Measurements from ENCODE around the gene BOD1. TPM values are rescaled to one million over a fixed set of nuclear protein-coding genes. Genes with fewer than 3 reads are reported as not detected.
A peak's percentile ranks its signal among the peaks of the same experiment; 100 is the strongest.

BOD1 gene
- total RNA-seq, 1 donor, result 68.9 TPM

DNA sequence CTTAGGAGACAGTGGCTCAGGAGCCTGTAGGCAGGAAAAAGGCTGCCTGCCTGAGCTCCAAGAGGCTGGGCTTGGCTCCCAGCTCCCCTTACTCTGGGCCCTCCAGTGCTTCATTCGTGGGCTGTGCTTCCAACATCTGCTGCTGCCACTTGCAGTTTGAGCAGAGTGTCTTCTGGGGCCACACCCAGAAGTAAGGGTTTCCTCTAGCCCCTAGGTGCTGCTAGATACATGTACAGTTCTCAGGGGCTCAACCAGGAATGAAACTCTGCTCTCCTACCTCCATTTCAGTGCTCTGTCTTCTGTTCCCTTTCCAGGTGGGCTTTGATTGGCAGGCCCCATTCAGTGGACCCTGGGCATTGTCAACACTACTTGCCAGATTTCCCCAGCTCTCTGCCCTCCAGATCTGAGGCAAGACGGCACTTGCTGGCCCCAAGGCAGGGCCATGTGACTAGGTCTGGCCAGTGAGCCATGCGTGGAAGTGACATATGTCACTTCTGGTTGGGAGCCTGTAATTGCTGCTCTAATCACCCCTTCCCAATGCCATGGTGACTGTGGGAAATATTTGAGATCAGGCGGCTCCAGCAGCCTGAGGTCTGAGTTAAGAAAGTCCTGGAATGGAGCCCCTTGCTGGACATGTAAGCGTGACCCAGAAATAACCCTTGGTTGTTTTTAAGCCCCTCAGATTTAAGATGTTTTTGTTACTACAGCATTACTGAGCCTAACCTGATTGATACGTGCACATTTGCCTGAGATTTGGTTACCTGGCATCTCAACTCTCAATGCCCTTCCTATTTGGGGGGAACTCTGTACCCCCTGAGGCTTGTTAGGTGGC is 9.4 kb upstream of the BOD1 start:
- TF ChIP-seq, protein P1, sequence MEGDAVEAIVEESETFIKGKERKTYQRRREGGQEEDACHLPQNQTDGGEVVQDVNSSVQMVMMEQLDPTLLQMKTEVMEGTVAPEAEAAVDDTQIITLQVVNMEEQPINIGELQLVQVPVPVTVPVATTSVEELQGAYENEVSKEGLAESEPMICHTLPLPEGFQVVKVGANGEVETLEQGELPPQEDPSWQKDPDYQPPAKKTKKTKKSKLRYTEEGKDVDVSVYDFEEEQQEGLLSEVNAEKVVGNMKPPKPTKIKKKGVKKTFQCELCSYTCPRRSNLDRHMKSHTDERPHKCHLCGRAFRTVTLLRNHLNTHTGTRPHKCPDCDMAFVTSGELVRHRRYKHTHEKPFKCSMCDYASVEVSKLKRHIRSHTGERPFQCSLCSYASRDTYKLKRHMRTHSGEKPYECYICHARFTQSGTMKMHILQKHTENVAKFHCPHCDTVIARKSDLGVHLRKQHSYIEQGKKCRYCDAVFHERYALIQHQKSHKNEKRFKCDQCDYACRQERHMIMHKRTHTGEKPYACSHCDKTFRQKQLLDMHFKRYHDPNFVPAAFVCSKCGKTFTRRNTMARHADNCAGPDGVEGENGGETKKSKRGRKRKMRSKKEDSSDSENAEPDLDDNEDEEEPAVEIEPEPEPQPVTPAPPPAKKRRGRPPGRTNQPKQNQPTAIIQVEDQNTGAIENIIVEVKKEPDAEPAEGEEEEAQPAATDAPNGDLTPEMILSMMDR (IDR thresholded peaks at IDR 0.05; ENCODE audit: insufficient read depth, low read length), result peak; percentile 5
- H3K4me3 ChIP-seq (ENCODE audit: low read depth, low read length), result no peak overlapping the region
- DNase-seq (ENCODE audit: low read depth), result no peak

- no peak overlapping the region for H3K4me3 ChIP-seq (ENCODE audit: low read depth, low read length)
- TF ChIP-seq, protein P1 (IDR thresholded peaks at IDR 0.05; ENCODE audit: insufficient read depth, low read length), result no peak
- no peak for DNase-seq (ENCODE audit: low read depth)
Measured at GRCh38 chr5:173625261-173625660, 8.8 kb upstream of the BOD1 start.

- H3K4me3 ChIP-seq (ENCODE audit: low read depth, low read length), result no peak overlapping the region
- DNase-seq (ENCODE audit: low read depth), result no peak
- TF ChIP-seq, protein P1 (IDR thresholded peaks at IDR 0.05; ENCODE audit: insufficient read depth, low read length), result no peak
Measured at GRCh38 chr5:173624282-173624681, 7.8 kb upstream of the BOD1 start.

GRCh38 chr5:173623789-173624188 is 7.3 kb upstream of the BOD1 start:
- no peak overlapping the region for H3K4me3 ChIP-seq (ENCODE audit: low read depth, low read length)
- DNase-seq (ENCODE audit: low read depth), result no peak
- TF ChIP-seq, protein P1 (IDR thresholded peaks at IDR 0.05; ENCODE audit: insufficient read depth, low read length), result no peak

GRCh38 chr5:173623296-173623771 is 6.9 kb upstream of the BOD1 start:
- DNase-seq (ENCODE audit: low read depth), result no peak
- no peak overlapping the region for H3K4me3 ChIP-seq (ENCODE audit: low read depth, low read length)
- TF ChIP-seq, protein P1 (IDR thresholded peaks at IDR 0.05; ENCODE audit: insufficient read depth, low read length), result no peak

DNA sequence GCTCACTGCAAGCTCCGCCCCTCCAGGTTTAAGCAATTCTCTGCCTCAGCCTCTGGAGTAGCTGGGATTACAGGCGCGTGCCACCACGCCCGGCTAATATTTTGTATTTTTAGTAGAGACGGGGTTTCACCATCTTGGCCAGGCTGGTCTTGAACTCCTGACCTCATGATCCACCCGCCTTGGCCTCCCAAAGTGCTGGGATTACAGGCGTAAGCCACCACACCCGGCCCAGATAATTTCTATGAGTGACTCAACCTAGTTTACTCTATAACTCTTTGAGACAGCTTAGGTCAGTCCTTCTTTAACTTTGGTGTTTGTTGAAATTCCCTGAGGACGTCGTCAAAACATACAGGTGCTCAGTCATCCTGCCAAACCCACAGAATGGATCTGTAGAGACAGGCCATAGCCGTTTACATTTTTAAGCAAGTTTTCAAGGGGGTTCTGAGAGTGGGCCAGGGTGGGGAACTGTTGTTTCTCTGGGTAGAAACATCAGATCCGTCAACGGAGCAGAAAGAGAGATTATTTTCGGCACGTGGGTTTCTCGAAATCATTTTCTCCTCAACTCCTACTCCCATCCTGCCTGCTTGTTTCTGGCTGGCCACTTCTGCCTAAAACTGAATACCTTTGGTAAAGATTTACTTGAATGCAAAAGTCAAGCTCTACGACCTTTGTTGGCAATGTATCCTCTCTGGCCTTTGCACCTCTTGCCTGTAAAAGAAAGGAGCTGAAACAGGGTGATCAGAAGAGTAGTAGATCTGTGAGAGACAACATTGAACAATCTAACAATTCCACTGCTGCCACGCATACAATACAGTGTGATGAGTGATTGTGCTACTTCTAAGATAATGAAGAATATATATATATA is 6.0 kb upstream of the BOD1 start:
- TF ChIP-seq, protein P1 (IDR thresholded peaks at IDR 0.05; ENCODE audit: insufficient read depth, low read length), result no peak
- no peak overlapping the region for H3K4me3 ChIP-seq (ENCODE audit: low read depth, low read length)
- DNase-seq (ENCODE audit: low read depth), result no peak

Data from fibroblast of the aortic adventitia (primary cell).